Liver (tissue), 9 donors: ENCODE measurements around the gene CEACAM6. TPM values are rescaled to one million over a fixed set of nuclear protein-coding genes. Genes with fewer than 3 reads are reported as not detected.

Experiments used
- DNase-seq: peaks from one replicate; pipeline ENCODE4 v3.0.0-alpha.2; 2017; ENCODE audit warnings: low spot score
- H3K27ac ChIP-seq, 2 donors: one replicate each; pipeline ENCODE4 v1.7.0; 2013; ENCODE audit warnings: inconsistent platforms in 2 of 2, low read length in 2 of 2, control low read depth in 1 of 2, low read depth in 1 of 2, mild to moderate bottlenecking in 1 of 2
- H3K27me3 ChIP-seq, 4 donors: one replicate each; pipeline versions ENCODE4 v1.6.1 to v1.7.0; 2013; ENCODE audit warnings: low read length in 3 of 4, inconsistent platforms in 1 of 4, mild to moderate bottlenecking in 1 of 4, moderate library complexity in 1 of 4; ENCODE audit not compliant: control insufficient read depth in 4 of 4, insufficient read depth in 4 of 4
- H3K36me3 ChIP-seq, 4 donors: one replicate each; pipeline versions ENCODE4 v1.6.1 to v1.7.0; 2013; ENCODE audit warnings: low read length in 3 of 4, mild to moderate bottlenecking in 3 of 4, low read depth in 1 of 4, moderate library complexity in 1 of 4; ENCODE audit not compliant: control insufficient read depth in 4 of 4, insufficient read depth in 3 of 4
- H3K4me1 ChIP-seq, 4 donors: one replicate each; pipeline versions ENCODE4 v1.6.1 to v1.7.0; 2013; ENCODE audit warnings: low read length in 3 of 4, mild to moderate bottlenecking in 3 of 4, moderate library complexity in 1 of 4; ENCODE audit not compliant: control insufficient read depth in 4 of 4, insufficient read depth in 4 of 4
- H3K4me3 ChIP-seq, 3 donors: one replicate each; pipeline versions ENCODE4 v1.6.1 to v1.7.0; 2013; ENCODE audit warnings: low read length in 3 of 3, control low read depth in 1 of 3, low read depth in 1 of 3, mild to moderate bottlenecking in 1 of 3
- H3K9ac ChIP-seq, 2 donors: one replicate each; pipeline ENCODE4 v1.7.0; 2013; ENCODE audit warnings: low read length in 2 of 2, mild to moderate bottlenecking in 2 of 2, moderate library complexity in 2 of 2, control low read depth in 1 of 2, low read depth in 1 of 2
- H3K9me3 ChIP-seq, 4 donors: one replicate each; pipeline versions ENCODE4 v1.6.1 to v1.7.0; 2013; ENCODE audit warnings: low read length in 3 of 4; ENCODE audit not compliant: control insufficient read depth in 4 of 4
- EGR1 ChIP-seq, 2 donors: IDR thresholded peaks; 2 replicates each; pipeline ENCODE4 v1.6.1; 2016 to 2018; ENCODE audit warnings: antibody characterized with exemption in 2 of 2, low read depth in 2 of 2
- FOXA1 ChIP-seq: IDR thresholded peaks from 2 replicates; pipeline ENCODE4 v1.6.1; 2016; ENCODE audit warnings: antibody characterized with exemption
- FOXA2 ChIP-seq: IDR thresholded peaks from 2 replicates; pipeline ENCODE4 v1.6.1; 2016; ENCODE audit warnings: antibody characterized with exemption
- HNF4G ChIP-seq: IDR thresholded peaks from 2 replicates; pipeline ENCODE4 v1.6.1; 2016; ENCODE audit warnings: antibody characterized with exemption
- JUND ChIP-seq, 2 donors: IDR thresholded peaks; 2 replicates each; pipeline ENCODE4 v1.6.1; 2016; ENCODE audit warnings: antibody characterized with exemption in 2 of 2
- MAX ChIP-seq: IDR thresholded peaks from 2 replicates; pipeline ENCODE4 v1.6.1; 2016; ENCODE audit warnings: antibody characterized with exemption
- RAD21 ChIP-seq, 2 donors: IDR thresholded peaks; 2 replicates each; pipeline ENCODE4 v1.6.1; 2016; ENCODE audit warnings: antibody characterized with exemption in 2 of 2, mild to moderate bottlenecking in 2 of 2
- RXRA ChIP-seq, 2 donors: IDR thresholded peaks; 2 replicates each; pipeline ENCODE4 v1.6.1; 2017 to 2018; ENCODE audit warnings: antibody characterized with exemption in 2 of 2, mild to moderate bottlenecking in 1 of 2
- SP1 ChIP-seq: IDR thresholded peaks from 2 replicates; pipeline ENCODE4 v1.6.1; 2018; ENCODE audit warnings: antibody characterized with exemption, mild to moderate bottlenecking
- TAF1 ChIP-seq: conservative IDR thresholded peaks from 2 replicates; pipeline ENCODE4 v1.6.1; 2016; ENCODE audit warnings: antibody characterized with exemption, mild to moderate bottlenecking
- YY1 ChIP-seq: IDR thresholded peaks from 2 replicates; pipeline ENCODE4 v1.6.1; 2016; ENCODE audit warnings: antibody characterized with exemption, mild to moderate bottlenecking
- WGBS: extraction: QIAGEN DNeasy Blood & Tissue Kit; methylation state at CpG from one replicate; pipeline ENCODE4 v1.1.7; 2013; 5-methylcytosine and 5-hydroxymethylcytosine counted together
- polyA plus RNA-seq, 2 donors: library from polyadenylated mRNA; stranded (reverse) in 1 of 2; unstranded in 1 of 2; fragments of 200-250 nt in 1 of 2; fragments of >200 nt in 1 of 2; fragmentation: Nextera tagmentation in 1 of 2; extraction: Ambion mirVana in 1 of 2; gene quantifications; one replicate each; pipeline versions ENCODE4 v1.2.1 to v1.2.3, GENCODE V29; 2013 to 2015
- total RNA-seq, 2 donors: library from RNA; depleted of rRNA; stranded (reverse); fragments of >200 nt; gene quantifications; one replicate each; pipeline ENCODE4 v1.2.3, GENCODE V29; 2014
- TF ChIP-seq, protein P1 (sequence below): fragments of 150-350 bp; IDR thresholded peaks from 2 replicates; pipeline ENCODE4 v1.5.1; 2017; ENCODE audit warnings: improper control_type of control experiment, low read depth, low read length; ENCODE audit not compliant: missing input control
- TF ChIP-seq, protein P2 (sequence below): IDR thresholded peaks from 2 replicates; pipeline ENCODE4 v1.6.1; 2016; ENCODE audit warnings: antibody characterized with exemption
- donor health status: healthy.
- donor health status: healthy.
- donor health status: healthy.
- donor health status: healthy.
- donor health status: healthy.

CEACAM6 gene
- total and polyA plus RNA-seq, 4 donors: 0.08 to 2.4 (median 0.28) TPM; not detected in 1

- TF ChIP-seq MAX: no peak
Measured at GRCh38 chr19:41793414-41793727, 38.0 kb downstream of the CEACAM6 start (continued).

DNA sequence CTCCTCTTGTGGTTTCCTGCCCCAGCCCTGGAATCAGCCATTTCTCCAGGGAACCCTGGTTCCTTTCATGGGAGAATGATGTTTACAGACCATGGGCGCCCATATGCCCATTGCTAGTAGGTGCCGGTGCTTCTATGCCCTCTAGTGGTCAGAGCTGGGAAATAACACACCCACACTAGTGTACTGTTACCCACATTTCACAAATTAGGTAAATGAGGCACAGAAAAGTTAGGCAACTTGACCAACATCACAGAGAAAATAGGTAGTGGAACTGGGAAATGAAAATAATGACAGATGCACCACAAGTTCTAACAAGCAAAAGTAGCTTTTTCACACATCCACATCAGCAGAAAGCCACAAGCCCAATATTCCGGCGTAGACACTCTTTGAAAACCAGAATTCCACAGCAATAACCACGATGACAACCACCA is 39.7 kb downstream of the CEACAM6 start:
- no peaks in the 10 kb centered on the region for H3K36me3 ChIP-seq
- no peaks in the 10 kb centered on the region for H3K9me3 ChIP-seq
- TF ChIP-seq TAF1 (no peak), FOXA1 (no peak), FOXA2 (peak; percentile 20), JUND (IDR thresholded peaks at IDR 0.05) (no peak), RAD21 (IDR thresholded peaks at IDR 0.05) (peak; percentile 42 to 73), YY1 (no peak), MAX (no peak)
- TF ChIP-seq, protein P1, sequence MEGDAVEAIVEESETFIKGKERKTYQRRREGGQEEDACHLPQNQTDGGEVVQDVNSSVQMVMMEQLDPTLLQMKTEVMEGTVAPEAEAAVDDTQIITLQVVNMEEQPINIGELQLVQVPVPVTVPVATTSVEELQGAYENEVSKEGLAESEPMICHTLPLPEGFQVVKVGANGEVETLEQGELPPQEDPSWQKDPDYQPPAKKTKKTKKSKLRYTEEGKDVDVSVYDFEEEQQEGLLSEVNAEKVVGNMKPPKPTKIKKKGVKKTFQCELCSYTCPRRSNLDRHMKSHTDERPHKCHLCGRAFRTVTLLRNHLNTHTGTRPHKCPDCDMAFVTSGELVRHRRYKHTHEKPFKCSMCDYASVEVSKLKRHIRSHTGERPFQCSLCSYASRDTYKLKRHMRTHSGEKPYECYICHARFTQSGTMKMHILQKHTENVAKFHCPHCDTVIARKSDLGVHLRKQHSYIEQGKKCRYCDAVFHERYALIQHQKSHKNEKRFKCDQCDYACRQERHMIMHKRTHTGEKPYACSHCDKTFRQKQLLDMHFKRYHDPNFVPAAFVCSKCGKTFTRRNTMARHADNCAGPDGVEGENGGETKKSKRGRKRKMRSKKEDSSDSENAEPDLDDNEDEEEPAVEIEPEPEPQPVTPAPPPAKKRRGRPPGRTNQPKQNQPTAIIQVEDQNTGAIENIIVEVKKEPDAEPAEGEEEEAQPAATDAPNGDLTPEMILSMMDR: peak; percentile 57
- peak; percentile 45 for DNase-seq
- no peak overlapping the region for H3K4me3 ChIP-seq
- peaks cover 0 to 9% (median 0%) of the 10 kb centered on the region in 4 donors for H3K27me3 ChIP-seq
- no peak overlapping the region for H3K9ac ChIP-seq
- WGBS: 43% methylated on average over 5 of the region's 5 CpGs
- H3K4me1 ChIP-seq: no peaks in the 10 kb centered on the region
- H3K27ac ChIP-seq: no peak overlapping the region

DNA sequence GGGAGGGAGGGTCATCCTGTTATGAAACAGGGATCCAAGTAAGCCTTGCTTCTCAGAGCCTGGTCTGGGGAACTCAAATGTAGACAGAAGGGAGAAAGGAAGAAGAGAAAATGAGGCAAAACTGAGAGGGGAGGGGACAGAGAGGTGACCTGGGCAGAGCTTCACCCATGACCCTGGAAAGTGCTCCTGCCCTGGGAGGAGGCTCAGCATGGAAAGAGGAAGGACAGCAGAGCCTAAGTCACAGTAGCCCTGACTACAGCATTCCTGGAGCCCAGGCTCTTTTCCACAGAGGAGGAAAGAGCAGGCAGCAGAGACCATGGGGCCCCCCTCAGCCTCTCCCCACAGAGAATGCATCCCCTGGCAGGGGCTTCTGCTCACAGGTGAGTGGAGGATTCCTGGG is 41.0 kb downstream of the CEACAM6 start, which contains the start of gene CEACAM3:
TSS of gene CEACAM3 (plus strand) at position 226 of the 400 bp plus-strand sequence. CDS start at position 317, 91 bp downstream.
- DNase-seq: no peak
- TF ChIP-seq, protein P1: no peak
- TF ChIP-seq HNF4G (no peak), FOXA1 (no peak), TAF1 (no peak)
- Histone ChIP-seq H3K9ac (no peak within 1 kb of the TSS), H3K4me3 (no peak within 1 kb of the TSS), H3K27me3 (peaks cover 0 to 9% (median 0%) of the 10 kb centered on the region in 4 donors), H3K36me3 (no peaks in the 10 kb centered on the region), H3K27ac (peak within 1 kb of the TSS in 1 of 2 donors; percentile 42), H3K9me3 (peaks cover 0 to 2% (median 0%) of the 10 kb centered on the region in 4 donors), H3K4me1 (no peaks in the 10 kb centered on the region)

DNA sequence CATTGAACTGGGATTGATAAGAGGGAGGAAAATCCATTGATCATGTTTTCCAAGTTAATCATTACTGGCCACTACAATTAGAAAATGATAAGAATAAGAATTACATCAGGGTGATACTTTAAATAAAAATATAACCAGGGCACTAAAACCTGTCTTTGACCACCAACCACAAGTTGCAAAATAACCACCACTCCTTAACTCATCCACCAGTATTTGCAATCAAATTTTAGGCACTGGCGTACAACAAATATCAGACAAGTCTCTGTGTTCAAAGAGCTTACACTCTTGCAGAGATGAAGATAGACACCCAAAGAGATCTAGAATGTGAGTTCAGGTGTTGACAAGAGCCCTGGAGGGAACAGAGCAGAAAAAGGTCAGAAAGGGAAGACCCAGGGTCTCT is 41.6 kb downstream of the CEACAM6 start:
- Histone ChIP-seq H3K27ac (peak overlapping the region in 1 of 2 donors; percentile 42), H3K4me1 (no peaks in the 10 kb centered on the region), H3K9me3 (peaks cover 0 to 3% (median 0%) of the 10 kb centered on the region in 4 donors), H3K9ac (no peak overlapping the region), H3K27me3 (peaks cover 0 to 9% (median 0%) of the 10 kb centered on the region in 4 donors), H3K4me3 (no peak overlapping the region), H3K36me3 (no peaks in the 10 kb centered on the region)
- no peak for DNase-seq
- 83% methylated on average over 1 of the region's 1 CpG for WGBS
- TF ChIP-seq, protein P2, sequence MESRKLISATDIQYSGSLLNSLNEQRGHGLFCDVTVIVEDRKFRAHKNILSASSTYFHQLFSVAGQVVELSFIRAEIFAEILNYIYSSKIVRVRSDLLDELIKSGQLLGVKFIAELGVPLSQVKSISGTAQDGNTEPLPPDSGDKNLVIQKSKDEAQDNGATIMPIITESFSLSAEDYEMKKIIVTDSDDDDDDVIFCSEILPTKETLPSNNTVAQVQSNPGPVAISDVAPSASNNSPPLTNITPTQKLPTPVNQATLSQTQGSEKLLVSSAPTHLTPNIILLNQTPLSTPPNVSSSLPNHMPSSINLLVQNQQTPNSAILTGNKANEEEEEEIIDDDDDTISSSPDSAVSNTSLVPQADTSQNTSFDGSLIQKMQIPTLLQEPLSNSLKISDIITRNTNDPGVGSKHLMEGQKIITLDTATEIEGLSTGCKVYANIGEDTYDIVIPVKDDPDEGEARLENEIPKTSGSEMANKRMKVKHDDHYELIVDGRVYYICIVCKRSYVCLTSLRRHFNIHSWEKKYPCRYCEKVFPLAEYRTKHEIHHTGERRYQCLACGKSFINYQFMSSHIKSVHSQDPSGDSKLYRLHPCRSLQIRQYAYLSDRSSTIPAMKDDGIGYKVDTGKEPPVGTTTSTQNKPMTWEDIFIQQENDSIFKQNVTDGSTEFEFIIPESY: no peak
- no peak for TF ChIP-seq MAX
- no peak for TF ChIP-seq RXRA (IDR thresholded peaks at IDR 0.05)
- TF ChIP-seq FOXA2: no peak
- TF ChIP-seq YY1: no peak
- TF ChIP-seq EGR1 (IDR thresholded peaks at IDR 0.05; ENCODE audit: low read depth in 2 of 2): no peak
- TF ChIP-seq SP1: no peak
- TF ChIP-seq, protein P1: no peak
- TF ChIP-seq RAD21 (IDR thresholded peaks at IDR 0.05): no peak
